Measurements from ENCODE around the gene INSRR. TPM values are rescaled to one million over a fixed set of nuclear protein-coding genes. Genes with fewer than 3 reads are reported as not detected.

The INSRR gene
- total RNA-seq, 4 donors from 2014 or later = not detected

GRCh38 chr1:156826630-156827029, 32.3 kb downstream of the INSRR start:
- no peaks in the 10 kb centered on the region for H3K9me3 ChIP-seq
- DNase-seq (ENCODE audit: low spot score in 2 of 2) = no peak
- 85% methylated on average over 1 of the region's 1 CpG for WGBS
- TF ChIP-seq EP300 (IDR thresholded peaks at IDR 0.05) = no peak
- no peak for TF ChIP-seq POLR2A (IDR thresholded peaks at IDR 0.05)
- no peak for TF ChIP-seq CTCF (IDR thresholded peaks at IDR 0.05)
- no peak for TF ChIP-seq POLR2AphosphoS5 (IDR thresholded peaks at IDR 0.05)
- no peaks in the 10 kb centered on the region for H3K4me1 ChIP-seq
- no peak overlapping the region for H3K27ac ChIP-seq
- H3K27me3 ChIP-seq = peaks cover 16% of the 10 kb centered on the region
- no peak overlapping the region for H3K4me3 ChIP-seq
- H3K36me3 ChIP-seq = no peaks in the 10 kb centered on the region

- no peak overlapping the region for H3K4me3 ChIP-seq
- peaks cover 8% of the 10 kb centered on the region for H3K27me3 ChIP-seq
- H3K36me3 ChIP-seq = no peaks in the 10 kb centered on the region
- H3K27ac ChIP-seq = no peak overlapping the region
- H3K9me3 ChIP-seq = no peaks in the 10 kb centered on the region
- no peaks in the 10 kb centered on the region for H3K4me1 ChIP-seq
- 90% methylated on average over 5 of the region's 5 CpGs for WGBS
- no peak for DNase-seq (ENCODE audit: low spot score in 2 of 2)
- no peak for TF ChIP-seq CTCF (IDR thresholded peaks at IDR 0.05)
- no peak for TF ChIP-seq POLR2A (IDR thresholded peaks at IDR 0.05)
- no peak for TF ChIP-seq EP300 (IDR thresholded peaks at IDR 0.05)
- TF ChIP-seq POLR2AphosphoS5 (IDR thresholded peaks at IDR 0.05) = no peak
Observed at GRCh38 chr1:156823210-156823790, 35.6 kb downstream of the INSRR start.

- Histone ChIP-seq H3K9me3 (no peaks in the 10 kb centered on the region), H3K27me3 (peaks cover 8% of the 10 kb centered on the region), H3K36me3 (no peaks in the 10 kb centered on the region), H3K4me1 (no peaks in the 10 kb centered on the region), H3K4me3 (no peak overlapping the region), H3K27ac (no peak overlapping the region)
- no peak for DNase-seq (ENCODE audit: low spot score in 2 of 2)
- TF ChIP-seq POLR2AphosphoS5 (IDR thresholded peaks at IDR 0.05) (no peak), EP300 (IDR thresholded peaks at IDR 0.05) (no peak), POLR2A (IDR thresholded peaks at IDR 0.05) (no peak), CTCF (IDR thresholded peaks at IDR 0.05) (no peak)
- 94% methylated on average over 1 of the region's 1 CpG for WGBS
Observed at GRCh38 chr1:156822680-156823079, 36.2 kb downstream of the INSRR start.

GRCh38 chr1:156821801-156822200, 37.1 kb downstream of the INSRR start:
- no peak overlapping the region for H3K27ac ChIP-seq
- no peak for DNase-seq (ENCODE audit: low spot score in 2 of 2)
- TF ChIP-seq EP300 (IDR thresholded peaks at IDR 0.05) (no peak), POLR2A (IDR thresholded peaks at IDR 0.05) (no peak)
- H3K27me3 ChIP-seq = peaks cover 8% of the 10 kb centered on the region
- WGBS = 72% methylated on average over 4 of the region's 4 CpGs
- H3K36me3 ChIP-seq = no peaks in the 10 kb centered on the region
- no peak overlapping the region for H3K4me3 ChIP-seq
- no peaks in the 10 kb centered on the region for H3K4me1 ChIP-seq
- no peaks in the 10 kb centered on the region for H3K9me3 ChIP-seq

- Histone ChIP-seq H3K9me3 (no peaks in the 10 kb centered on the region), H3K27me3 (peaks cover 3% of the 10 kb centered on the region), H3K4me1 (peaks cover 17% of the 10 kb centered on the region), H3K36me3 (no peaks in the 10 kb centered on the region), H3K4me3 (peak within 1 kb of the TSS; percentile 2), H3K27ac (peak within 1 kb of the TSS; percentile 27)
- WGBS = 23% methylated on average over 9 of the region's 10 CpGs
- TF ChIP-seq POLR2A (IDR thresholded peaks at IDR 0.05) = peak in 1 of 2 donors; percentile 15
- no peak for TF ChIP-seq EP300 (IDR thresholded peaks at IDR 0.05)
- no peak for TF ChIP-seq POLR2AphosphoS5 (IDR thresholded peaks at IDR 0.05)
- DNase-seq (ENCODE audit: low spot score in 2 of 2) = no peak
Observed at GRCh38 chr1:156816561-156817328, 42.2 kb downstream of the INSRR start, which contains the start of gene SH2D2A. SH2D2A (minus strand) TSS chr1:156816848; CDS start chr1:156816708, 140 bp downstream.

GRCh38 chr1:156815961-156816422, 42.9 kb downstream of the INSRR start:
- H3K27me3 ChIP-seq = no peaks in the 10 kb centered on the region
- no peaks in the 10 kb centered on the region for H3K9me3 ChIP-seq
- TF ChIP-seq CTCF (IDR thresholded peaks at IDR 0.05) (no peak), EP300 (IDR thresholded peaks at IDR 0.05) (no peak), POLR2AphosphoS5 (IDR thresholded peaks at IDR 0.05) (no peak), POLR2A (IDR thresholded peaks at IDR 0.05) (no peak)
- peak overlapping the region; percentile 2 for H3K4me3 ChIP-seq
- WGBS = 80% methylated on average over 10 of the region's 10 CpGs
- no peak for DNase-seq (ENCODE audit: low spot score in 2 of 2)
- peak overlapping the region; percentile 27 for H3K27ac ChIP-seq
- H3K4me1 ChIP-seq = peaks cover 17% of the 10 kb centered on the region
- H3K36me3 ChIP-seq = no peaks in the 10 kb centered on the region

Data from suprapubic skin (tissue), 4 donors.